Left lung (tissue), 10 donors: Measurements from ENCODE around the gene SLC6A8. TPM values are rescaled to one million over a fixed set of nuclear protein-coding genes. Genes with fewer than 3 reads are reported as not detected.
A peak's percentile ranks its signal among the peaks of the same experiment; 100 is the strongest.
"Not testable (repeated sequence)": the region's sequence is repeated elsewhere in the genome, so short reads cannot be mapped to it uniquely, and the experiment has no call there.

Experiments
- ATAC-seq: fragments of 200-7000 bp; cut with Tn5 transposase; one replicate; pipeline ENCODE4 v1.9.1; 2020; ENCODE audit warnings: moderate library complexity
- DNase-seq, 4 donors: peaks; one replicate each; pipeline ENCODE4 v3.0.0-alpha.2; 2013 to 2020
- H3K27ac ChIP-seq, 2 donors: fragments of 200-600 bp; sonication (generic) in 1 of 2; one replicate each; pipeline versions ENCODE4 v1.5.0 to v1.8.0; 2020 to 2021
- H3K27me3 ChIP-seq, 2 donors: fragments of 200-600 bp; sonication (generic) in 1 of 2; one replicate each; pipeline versions ENCODE4 v1.5.0 to v1.8.0; 2020 to 2021
- H3K36me3 ChIP-seq, 2 donors: fragments of 200-600 bp; sonication (generic) in 1 of 2; one replicate each; pipeline versions ENCODE4 v1.5.0 to v1.8.0; 2020 to 2021
- H3K4me1 ChIP-seq, 2 donors: fragments of 200-600 bp; one replicate each; pipeline ENCODE4 v1.8.0; 2021
- H3K4me3 ChIP-seq, 2 donors: fragments of 200-600 bp; sonication (generic) in 1 of 2; one replicate each; pipeline versions ENCODE4 v1.5.0 to v1.8.0; 2020 to 2021; ENCODE audit warnings: mild to moderate bottlenecking in 1 of 2
- H3K9me3 ChIP-seq, 2 donors: fragments of 200-600 bp; sonication (generic) in 1 of 2; one replicate each; pipeline versions ENCODE4 v1.5.0 to v1.8.0; 2020 to 2021
- CTCF ChIP-seq, 2 donors: fragments of 200-600 bp; sonication (generic) in 1 of 2; IDR thresholded peaks; one replicate each; pipeline versions ENCODE4 v1.5.0 to v1.8.0; 2021; ENCODE audit warnings: antibody characterized with exemption in 2 of 2
- intact Hi-C, 2 donors: fragments of 100-400 bp; cut with DNase I; formaldehyde crosslinking; loops; one replicate each; pipeline versions ENCODE4 v1.11.2 to v1.14.2; 2022
- polyA plus RNA-seq, 6 donors: library from polyadenylated mRNA; unstranded; fragments of 120-200 nt; gene quantifications; one replicate each; pipeline ENCODE4 v1.2.1, GENCODE V29; 2013; ENCODE audit not compliant: insufficient read length in 6 of 6
- total RNA-seq, 2 donors: library from RNA; stranded (reverse); fragmentation: NEBNext Ultra II Directional; extraction: Animal tissue kit (Norgen Biotek cat#: 25700); gene quantifications; one replicate each; pipeline ENCODE4 v1.2.1, GENCODE V29; 2021
- donor health status: DM: no; HTN: yes; CAD: no.
- donor health status: DM: no; HTN: no; CAD: no.

SLC6A8 gene
- total and polyA plus RNA-seq, 8 donors: 6.8 to 12.1 (median 10.2) TPM

GRCh38 chrX:153673428-153674218 lies 14.1 kb upstream of the SLC6A8 start, which contains the start of gene PNCK:
Gene PNCK, minus strand, starts transcription at chrX:153673813. Its CDS starts 737 bp downstream, at chrX:153673076.
- intact Hi-C loops: no loop called here
- H3K4me3 ChIP-seq: no peak within 1 kb of the TSS
- H3K27ac ChIP-seq: no peak within 1 kb of the TSS
- ATAC-seq (no peak), DNase-seq (peak in 1 of 4 donors; percentile 15)
- no peaks in the 10 kb centered on the region for H3K36me3 ChIP-seq
- H3K9me3 ChIP-seq: no peaks in the 10 kb centered on the region
- peaks cover 3 to 52% of the 10 kb centered on the region in 2 donors for H3K27me3 ChIP-seq
- no peak for TF ChIP-seq CTCF (IDR thresholded peaks at IDR 0.05)
- H3K4me1 ChIP-seq: no peaks in the 10 kb centered on the region

- no peak for ATAC-seq
- no peak overlapping the region for H3K27ac ChIP-seq
- peaks cover 3 to 52% of the 10 kb centered on the region in 2 donors for H3K27me3 ChIP-seq
- DNase-seq: peak in 1 of 4 donors; percentile 16
- H3K9me3 ChIP-seq: no peaks in the 10 kb centered on the region
- H3K4me3 ChIP-seq: no peak overlapping the region
- no peaks in the 10 kb centered on the region for H3K36me3 ChIP-seq
- intact Hi-C loops: no loop called here
- TF ChIP-seq CTCF (IDR thresholded peaks at IDR 0.05): no peak
- no peaks in the 10 kb centered on the region for H3K4me1 ChIP-seq
Measured at GRCh38 chrX:153674219-153674851, 13.4 kb upstream of the SLC6A8 start.

GRCh38 chrX:153681175-153681574 lies 6.6 kb upstream of the SLC6A8 start:
- Histone ChIP-seq H3K36me3 (no peaks in the 10 kb centered on the region), H3K4me1 (no peaks in the 10 kb centered on the region), H3K27me3 (peaks cover 0 to 32% of the 10 kb centered on the region in 2 donors), H3K9me3 (no peaks in the 10 kb centered on the region), H3K4me3 (no peak overlapping the region), H3K27ac (no peak overlapping the region)
- DNase-seq: peak in 1 of 4 donors; percentile 14
- intact Hi-C loops: no loop called here
- no peak for ATAC-seq
- TF ChIP-seq CTCF (IDR thresholded peaks at IDR 0.05): no peak

- H3K4me3 ChIP-seq, ATAC-seq, H3K9me3 ChIP-seq, H3K36me3 ChIP-seq, intact Hi-C loops, H3K4me1 ChIP-seq, H3K27ac ChIP-seq: not testable (repeated sequence)
- peaks cover 0 to 36% of the 10 kb centered on the region in 2 donors for H3K27me3 ChIP-seq
- peak in 1 of 4 donors; percentile 10 for DNase-seq
Measured at GRCh38 chrX:153683486-153683885, 4.2 kb upstream of the SLC6A8 start.

GRCh38 chrX:153684467-153685155 lies 3.1 kb upstream of the SLC6A8 start:
- no peaks in the 10 kb centered on the region for H3K4me1 ChIP-seq
- H3K36me3 ChIP-seq: no peaks in the 10 kb centered on the region
- H3K27ac ChIP-seq: no peak overlapping the region
- TF ChIP-seq CTCF (IDR thresholded peaks at IDR 0.05): no peak
- ATAC-seq (no peak), DNase-seq (peak in 1 of 4 donors; percentile 18)
- H3K27me3 ChIP-seq: peaks cover 0 to 48% of the 10 kb centered on the region in 2 donors
- intact Hi-C loops: no loop called here
- no peak overlapping the region for H3K4me3 ChIP-seq
- no peaks in the 10 kb centered on the region for H3K9me3 ChIP-seq
